C4-2B (cell line): ENCODE measurements around the gene TMEM207.

Source experiments
- CTCF ChIP-seq: fragments of 450-650 bp; conservative IDR thresholded peaks from 2 replicates; pipeline ENCODE4 v1.5.1; 2017; ENCODE audit warnings: mild to moderate bottlenecking
- ZFX ChIP-seq: fragments of 450-650 bp; IDR thresholded peaks from 2 replicates; pipeline ENCODE4 v1.6.1; 2017

- TF ChIP-seq CTCF: no peak
- no peak for TF ChIP-seq ZFX
These were observed 16.1 kb downstream of the TMEM207 start for GRCh38 chr3:190433626-190434025.
